ENCODE results near the gene KCNJ2.

Gene KCNJ2

DNA sequence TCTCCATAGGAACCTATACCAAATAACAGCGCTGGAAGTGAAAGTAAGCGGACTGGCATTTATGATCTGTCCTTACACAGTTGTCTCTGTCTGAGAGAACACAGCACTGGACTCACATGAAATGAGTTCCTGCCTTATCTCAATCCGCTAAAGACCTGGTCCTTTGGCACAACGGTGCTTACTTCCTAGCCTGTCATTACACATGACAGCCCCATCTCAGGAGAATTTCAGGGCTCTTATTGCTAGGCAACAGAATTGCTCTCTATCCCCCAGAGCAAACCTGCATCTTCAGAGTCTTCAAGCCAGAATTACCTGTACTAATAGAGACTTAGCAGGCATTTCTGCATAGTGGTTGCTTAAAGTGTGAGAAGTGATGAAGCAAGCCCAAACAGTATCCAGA, 4.3 kb downstream of the KCNJ2 start:
- TF ChIP-seq CTCF (IDR thresholded peaks at IDR 0.05), result no peak
- Histone ChIP-seq H3K27me3 (ENCODE audit: control insufficient read depth, insufficient read depth, low read length) (no peaks in the 10 kb centered on the region), H3K4me2 (ENCODE audit: low read length) (peak overlapping the region; percentile 93), H3K27ac (peak overlapping the region; percentile 99), H3K4me1 (peaks cover 11% of the 10 kb centered on the region), H2AFZ (no peak overlapping the region), H3K36me3 (ENCODE audit: control insufficient read depth, insufficient read depth, low read length) (peaks cover 15% of the 10 kb centered on the region), H3K79me2 (peaks cover 90% of the 10 kb centered on the region), H3K4me3 (ENCODE audit: low read depth, low read length) (peak overlapping the region; percentile 99), H3K9ac (peak overlapping the region; percentile 99), H3K9me3 (ENCODE audit: control insufficient read depth, low read length) (no peaks in the 10 kb centered on the region)

DNA sequence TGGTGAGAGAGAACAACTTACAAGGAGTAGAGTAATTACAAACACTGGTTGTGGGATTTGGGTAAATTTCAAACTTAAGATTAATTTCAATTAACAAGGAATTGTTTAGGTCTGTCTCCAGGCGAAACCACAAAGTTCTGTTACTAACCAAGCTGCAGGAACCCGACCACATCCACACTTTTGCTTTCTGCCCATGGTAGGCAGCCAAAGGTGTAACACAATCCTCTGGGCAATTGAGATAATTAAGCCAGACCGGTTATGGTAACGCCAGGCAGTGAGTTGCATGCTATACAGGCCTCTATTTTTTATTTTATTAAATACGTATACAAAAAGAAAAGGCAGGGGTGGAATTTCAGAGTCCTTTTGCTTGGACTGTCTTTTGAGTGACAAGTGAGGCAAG, 12.0 kb downstream of the KCNJ2 start:
- H3K36me3 ChIP-seq (ENCODE audit: control insufficient read depth, insufficient read depth, low read length), result no peaks in the 10 kb centered on the region
- H3K9ac ChIP-seq, result no peak overlapping the region
- H3K27me3 ChIP-seq (ENCODE audit: control insufficient read depth, insufficient read depth, low read length), result no peaks in the 10 kb centered on the region
- H3K4me1 ChIP-seq, result peaks cover 8% of the 10 kb centered on the region
- no peak overlapping the region for H2AFZ ChIP-seq
- H3K9me3 ChIP-seq (ENCODE audit: control insufficient read depth, low read length), result no peaks in the 10 kb centered on the region
- H3K4me2 ChIP-seq (ENCODE audit: low read length), result peak overlapping the region; percentile 56
- H3K27ac ChIP-seq, result peak overlapping the region; percentile 99
- peak overlapping the region; percentile 12 for H3K4me3 ChIP-seq (ENCODE audit: low read depth, low read length)
- H3K79me2 ChIP-seq, result peaks cover 20% of the 10 kb centered on the region
- no peak for TF ChIP-seq CTCF (IDR thresholded peaks at IDR 0.05)

GRCh38 chr17:70181866-70182265, 12.5 kb downstream of the KCNJ2 start:
- Histone ChIP-seq H3K79me2 (peaks cover 15% of the 10 kb centered on the region), H2AFZ (no peak overlapping the region), H3K27me3 (ENCODE audit: control insufficient read depth, insufficient read depth, low read length) (no peaks in the 10 kb centered on the region), H3K9ac (no peak overlapping the region), H3K4me2 (ENCODE audit: low read length) (peak overlapping the region; percentile 2), H3K4me1 (peaks cover 8% of the 10 kb centered on the region), H3K9me3 (ENCODE audit: control insufficient read depth, low read length) (no peaks in the 10 kb centered on the region), H3K4me3 (ENCODE audit: low read depth, low read length) (no peak overlapping the region), H3K27ac (peak overlapping the region; percentile 99), H3K36me3 (ENCODE audit: control insufficient read depth, insufficient read depth, low read length) (no peaks in the 10 kb centered on the region)
- TF ChIP-seq CTCF (IDR thresholded peaks at IDR 0.05), result no peak

- Histone ChIP-seq H3K4me3 (ENCODE audit: low read depth, low read length) (no peak overlapping the region), H3K9ac (no peak overlapping the region), H3K79me2 (peaks cover 3% of the 10 kb centered on the region), H3K9me3 (ENCODE audit: control insufficient read depth, low read length) (no peaks in the 10 kb centered on the region), H3K36me3 (ENCODE audit: control insufficient read depth, insufficient read depth, low read length) (no peaks in the 10 kb centered on the region), H3K4me1 (peaks cover 13% of the 10 kb centered on the region), H3K27ac (peak overlapping the region; percentile 99), H3K4me2 (ENCODE audit: low read length) (peak overlapping the region; percentile 38), H3K27me3 (ENCODE audit: control insufficient read depth, insufficient read depth, low read length) (no peaks in the 10 kb centered on the region), H2AFZ (no peak overlapping the region)
- no peak for TF ChIP-seq CTCF (IDR thresholded peaks at IDR 0.05)
Observed at GRCh38 chr17:70183508-70183907, 14.2 kb downstream of the KCNJ2 start.

DNA sequence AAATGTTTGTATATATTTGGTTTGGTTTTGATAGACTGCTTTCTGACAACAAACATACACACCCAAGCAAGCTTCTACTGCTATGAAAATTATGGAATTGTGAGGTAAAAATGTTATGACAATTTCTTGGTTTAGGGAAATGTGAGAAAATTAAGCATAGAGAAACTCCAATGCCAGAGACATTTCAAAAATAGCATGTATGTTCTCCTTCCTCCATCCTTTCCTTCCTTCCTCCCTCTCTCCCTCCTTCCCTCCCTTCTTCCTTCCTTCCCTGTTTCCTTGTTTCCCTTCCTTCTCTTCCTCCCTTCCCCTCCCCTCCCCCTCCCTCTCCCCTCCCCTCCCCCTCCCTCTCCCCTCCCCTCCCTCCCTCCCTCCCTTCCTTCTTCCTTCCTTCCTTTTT, 14.9 kb downstream of the KCNJ2 start:
- Histone ChIP-seq H2AFZ (no peak overlapping the region), H3K4me1 (peaks cover 13% of the 10 kb centered on the region), H3K79me2 (peaks cover 3% of the 10 kb centered on the region), H3K9me3 (ENCODE audit: control insufficient read depth, low read length) (no peaks in the 10 kb centered on the region), H3K27me3 (ENCODE audit: control insufficient read depth, insufficient read depth, low read length) (no peaks in the 10 kb centered on the region), H3K4me3 (ENCODE audit: low read depth, low read length) (no peak overlapping the region), H3K36me3 (ENCODE audit: control insufficient read depth, insufficient read depth, low read length) (no peaks in the 10 kb centered on the region), H3K4me2 (ENCODE audit: low read length) (no peak overlapping the region), H3K27ac (peak overlapping the region; percentile 99), H3K9ac (no peak overlapping the region)
- TF ChIP-seq CTCF (IDR thresholded peaks at IDR 0.05), result no peak
